Nephron (organoid): ENCODE measurements around the gene ITFG1.

Experiments used
- H3K27ac Mint-ChIP-seq, 3 experiments: 2 replicates each; pipeline ENCODE4 v1.8.0; 2020; ENCODE audit warnings: mixed read lengths in 3 of 3, mild to moderate bottlenecking in 2 of 3, moderate library complexity in 1 of 3
- H3K27me3 Mint-ChIP-seq: 2 replicates; pipeline ENCODE4 v1.8.0; 2021; ENCODE audit warnings: low read depth, mild to moderate bottlenecking, moderate library complexity, mixed read lengths
- H3K36me3 Mint-ChIP-seq: 2 replicates; pipeline ENCODE4 v1.8.0; 2020; ENCODE audit warnings: low read depth, mixed read lengths
- H3K4me1 Mint-ChIP-seq: 2 replicates; pipeline ENCODE4 v1.8.0; 2020; ENCODE audit warnings: mixed read lengths
- H3K4me3 Mint-ChIP-seq, 3 experiments: 2 replicates each; pipeline ENCODE4 v1.8.0; 2020; ENCODE audit warnings: mild to moderate bottlenecking in 3 of 3, mixed read lengths in 3 of 3, moderate library complexity in 2 of 3
- H3K9me3 Mint-ChIP-seq: 2 replicates; pipeline ENCODE4 v1.8.0; 2020; ENCODE audit warnings: mixed read lengths
- CTCF ChIP-seq, 3 experiments: fragments of 200-600 bp; sonication (generic); IDR thresholded peaks; one replicate each; pipeline ENCODE4 v1.5.0; 2021; ENCODE audit warnings: antibody characterized with exemption in 3 of 3; ENCODE audit not compliant: unreplicated experiment in 3 of 3

Gene ITFG1

GRCh38 chr16:47424846-47425245, 36.0 kb downstream of the ITFG1 start:
- Mint-ChIP-seq H3K36me3 (peaks cover 80% of the 10 kb centered on the region), H3K4me3 (no peak overlapping the region), H3K27me3 (no peaks in the 10 kb centered on the region), H3K4me1 (no peaks in the 10 kb centered on the region), H3K27ac (no peak overlapping the region), H3K9me3 (peaks cover 6% of the 10 kb centered on the region)
- TF ChIP-seq CTCF (IDR thresholded peaks at IDR 0.05; ENCODE audit: unreplicated experiment in 3 of 3) = no peak

- no peak for TF ChIP-seq CTCF (IDR thresholded peaks at IDR 0.05; ENCODE audit: unreplicated experiment in 3 of 3)
- H3K36me3 Mint-ChIP-seq = peaks cover 44% of the 10 kb centered on the region
- H3K4me1 Mint-ChIP-seq = peaks cover 7% of the 10 kb centered on the region
- no peaks in the 10 kb centered on the region for H3K9me3 Mint-ChIP-seq
- H3K27me3 Mint-ChIP-seq = no peaks in the 10 kb centered on the region
- no peak overlapping the region for H3K27ac Mint-ChIP-seq
- H3K4me3 Mint-ChIP-seq = no peak overlapping the region
These were observed 44.0 kb downstream of the ITFG1 start for GRCh38 chr16:47416869-47417268.

- Mint-ChIP-seq H3K36me3 (peaks cover 29% of the 10 kb centered on the region), H3K9me3 (no peaks in the 10 kb centered on the region), H3K27me3 (no peaks in the 10 kb centered on the region), H3K4me3 (no peak overlapping the region), H3K4me1 (peaks cover 7% of the 10 kb centered on the region), H3K27ac (peak overlapping the region; percentile 34 to 73 (median 38))
- no peak for TF ChIP-seq CTCF (IDR thresholded peaks at IDR 0.05; ENCODE audit: unreplicated experiment in 3 of 3)
These were observed 47.8 kb downstream of the ITFG1 start for GRCh38 chr16:47413041-47413440.

- TF ChIP-seq CTCF (IDR thresholded peaks at IDR 0.05; ENCODE audit: unreplicated experiment in 3 of 3) = no peak
- no peak overlapping the region for H3K27ac Mint-ChIP-seq
- peaks cover 15% of the 10 kb centered on the region for H3K36me3 Mint-ChIP-seq
- H3K9me3 Mint-ChIP-seq = no peaks in the 10 kb centered on the region
- peaks cover 7% of the 10 kb centered on the region for H3K4me1 Mint-ChIP-seq
- no peaks in the 10 kb centered on the region for H3K27me3 Mint-ChIP-seq
- no peak overlapping the region for H3K4me3 Mint-ChIP-seq
These were observed 52.4 kb downstream of the ITFG1 start for GRCh38 chr16:47408491-47408890.

GRCh38 chr16:47395733-47396498, 64.9 kb downstream of the ITFG1 start:
- Mint-ChIP-seq H3K36me3 (no peaks in the 10 kb centered on the region), H3K4me3 (peak overlapping the region in 2 of 3 experiments; percentile 75 to 77), H3K9me3 (no peaks in the 10 kb centered on the region), H3K4me1 (peaks cover 42% of the 10 kb centered on the region), H3K27ac (peak overlapping the region; percentile 43 to 92 (median 74)), H3K27me3 (no peaks in the 10 kb centered on the region)
- TF ChIP-seq CTCF (IDR thresholded peaks at IDR 0.05; ENCODE audit: unreplicated experiment in 3 of 3) = no peak

GRCh38 chr16:47392081-47392480, 68.8 kb downstream of the ITFG1 start:
- H3K4me1 Mint-ChIP-seq = peaks cover 48% of the 10 kb centered on the region
- H3K27ac Mint-ChIP-seq = peak overlapping the region in 1 of 3 experiments; percentile 0
- no peaks in the 10 kb centered on the region for H3K36me3 Mint-ChIP-seq
- no peaks in the 10 kb centered on the region for H3K9me3 Mint-ChIP-seq
- TF ChIP-seq CTCF (IDR thresholded peaks at IDR 0.05; ENCODE audit: unreplicated experiment in 3 of 3) = no peak
- H3K4me3 Mint-ChIP-seq = no peak overlapping the region
- H3K27me3 Mint-ChIP-seq = no peaks in the 10 kb centered on the region
